RWPE2 (cell line): Measurements from ENCODE around the gene NUBPL.

Experiments
- ATAC-seq: fragments of 200-7000 bp; cut with Tn5 transposase; 3 replicates; pipeline ENCODE4 v1.9.1; 2021; ENCODE audit warnings: low read depth
- DNase-seq: peaks from one replicate; pipeline ENCODE4 v3.0.0-alpha.2; 2020; ENCODE audit warnings: low spot score
- H3K27ac ChIP-seq: fragments of 450-650 bp; 2 replicates; pipeline ENCODE4 v1.5.1; 2017; ENCODE audit warnings: mild to moderate bottlenecking; ENCODE audit not compliant: poor library complexity, severe bottlenecking
- H3K27me3 ChIP-seq: fragments of 250-450 bp; sonication (Bioruptor Pico); 2 replicates; pipeline ENCODE4 v1.5.1; 2021; ENCODE audit warnings: mild to moderate bottlenecking, moderate library complexity; ENCODE audit not compliant: insufficient read depth, poor library complexity, severe bottlenecking
- H3K36me3 ChIP-seq: fragments of 250-450 bp; sonication (Bioruptor Pico); 2 replicates; pipeline ENCODE4 v1.5.1; 2020; ENCODE audit warnings: low read depth, mild to moderate bottlenecking, moderate library complexity
- H3K4me1 ChIP-seq: fragments of 250-450 bp; sonication (Bioruptor Pico); 2 replicates; pipeline ENCODE4 v1.5.1; 2021; ENCODE audit warnings: mild to moderate bottlenecking, moderate library complexity; ENCODE audit not compliant: insufficient read depth, poor library complexity, severe bottlenecking
- H3K4me3 ChIP-seq: fragments of 250-450 bp; sonication (Bioruptor Pico); 2 replicates; pipeline ENCODE4 v1.5.1; 2021; ENCODE audit warnings: mild to moderate bottlenecking, moderate library complexity; ENCODE audit not compliant: severe bottlenecking
- H3K9me3 ChIP-seq: fragments of 250-450 bp; sonication (Bioruptor Pico); 2 replicates; pipeline ENCODE4 v1.5.1; 2021; ENCODE audit warnings: mild to moderate bottlenecking, moderate library complexity; ENCODE audit not compliant: severe bottlenecking
- CTCF ChIP-seq: fragments of 450-650 bp; IDR thresholded peaks from one replicate; pipeline ENCODE4 v1.5.1; 2017; ENCODE audit warnings: mild to moderate bottlenecking, moderate library complexity; ENCODE audit not compliant: poor library complexity, severe bottlenecking

Gene NUBPL

GRCh38 chr14:31582286-31582691 is 21.1 kb downstream of the NUBPL start:
- DNase-seq, result no peak
- Histone ChIP-seq H3K27me3 (no peaks in the 10 kb centered on the region), H3K4me3 (no peak overlapping the region), H3K4me1 (no peaks in the 10 kb centered on the region), H3K36me3 (no peaks in the 10 kb centered on the region), H3K27ac (no peak overlapping the region), H3K9me3 (no peaks in the 10 kb centered on the region)
- no peak for ATAC-seq
- no peak for TF ChIP-seq CTCF

GRCh38 chr14:31582836-31583452 is 21.7 kb downstream of the NUBPL start:
- Histone ChIP-seq H3K4me3 (no peak overlapping the region), H3K4me1 (no peaks in the 10 kb centered on the region), H3K9me3 (no peaks in the 10 kb centered on the region), H3K27ac (no peak overlapping the region), H3K36me3 (no peaks in the 10 kb centered on the region), H3K27me3 (no peaks in the 10 kb centered on the region)
- DNase-seq (no peak), ATAC-seq (no peak)
- no peak for TF ChIP-seq CTCF

GRCh38 chr14:31590206-31590605 is 29.0 kb downstream of the NUBPL start:
- Histone ChIP-seq H3K4me1 (no peaks in the 10 kb centered on the region), H3K27me3 (no peaks in the 10 kb centered on the region), H3K27ac (no peak overlapping the region), H3K9me3 (peaks cover 2% of the 10 kb centered on the region), H3K4me3 (no peak overlapping the region), H3K36me3 (no peaks in the 10 kb centered on the region)
- TF ChIP-seq CTCF, result no peak
- ATAC-seq, result no peak
- DNase-seq, result no peak

GRCh38 chr14:31592122-31592521 is 30.9 kb downstream of the NUBPL start:
- no peaks in the 10 kb centered on the region for H3K4me1 ChIP-seq
- no peak overlapping the region for H3K27ac ChIP-seq
- no peak for DNase-seq
- no peak overlapping the region for H3K4me3 ChIP-seq
- no peaks in the 10 kb centered on the region for H3K36me3 ChIP-seq
- no peak for TF ChIP-seq CTCF
- H3K27me3 ChIP-seq, result no peaks in the 10 kb centered on the region
- peaks cover 4% of the 10 kb centered on the region for H3K9me3 ChIP-seq
- ATAC-seq, result no peak

GRCh38 chr14:31592631-31593030 is 31.4 kb downstream of the NUBPL start:
- no peak for ATAC-seq
- H3K36me3 ChIP-seq, result 0 out of 2 replicates have a peak, but pooled peaks cover 3% of the 10 kb centered on the region
- no peak overlapping the region for H3K4me3 ChIP-seq
- no peak for DNase-seq
- TF ChIP-seq CTCF, result no peak
- no peak overlapping the region for H3K27ac ChIP-seq
- no peaks in the 10 kb centered on the region for H3K27me3 ChIP-seq
- H3K4me1 ChIP-seq, result no peaks in the 10 kb centered on the region
- peaks cover 4% of the 10 kb centered on the region for H3K9me3 ChIP-seq
